ENCODE measurements around the gene LINGO4. TPM values are rescaled to one million over a fixed set of nuclear protein-coding genes. Genes with fewer than 3 reads are reported as not detected.

Gene LINGO4
- total RNA-seq, 1 donor from 2014 or later = not detected

- no peak for DNase-seq (ENCODE audit: low read depth)
- H3K4me3 ChIP-seq (ENCODE audit: low read depth, low read length) = no peak overlapping the region
- TF ChIP-seq CTCF (conservative IDR thresholded peaks at IDR 0.05; ENCODE audit: low read depth, low read length) = no peak
Observed at GRCh38 chr1:151815716-151816327, 10.6 kb upstream of the LINGO4 start.

GRCh38 chr1:151814971-151815545 is 9.8 kb upstream of the LINGO4 start:
- DNase-seq (ENCODE audit: low read depth) = no peak
- H3K4me3 ChIP-seq (ENCODE audit: low read depth, low read length) = no peak overlapping the region
- no peak for TF ChIP-seq CTCF (conservative IDR thresholded peaks at IDR 0.05; ENCODE audit: low read depth, low read length)

GRCh38 chr1:151814426-151814825 is 9.2 kb upstream of the LINGO4 start:
- H3K4me3 ChIP-seq (ENCODE audit: low read depth, low read length) = no peak overlapping the region
- no peak for DNase-seq (ENCODE audit: low read depth)
- TF ChIP-seq CTCF (conservative IDR thresholded peaks at IDR 0.05; ENCODE audit: low read depth, low read length) = no peak

GRCh38 chr1:151813271-151813977 is 8.2 kb upstream of the LINGO4 start:
- no peak for TF ChIP-seq CTCF (conservative IDR thresholded peaks at IDR 0.05; ENCODE audit: low read depth, low read length)
- H3K4me3 ChIP-seq (ENCODE audit: low read depth, low read length) = no peak overlapping the region
- no peak for DNase-seq (ENCODE audit: low read depth)

- no peak for DNase-seq (ENCODE audit: low read depth)
- TF ChIP-seq CTCF (conservative IDR thresholded peaks at IDR 0.05; ENCODE audit: low read depth, low read length) = no peak
- no peak overlapping the region for H3K4me3 ChIP-seq (ENCODE audit: low read depth, low read length)
Observed at GRCh38 chr1:151811181-151811580, 6.0 kb upstream of the LINGO4 start.

- no peak overlapping the region for H3K4me3 ChIP-seq (ENCODE audit: low read depth, low read length)
- DNase-seq (ENCODE audit: low read depth) = no peak
- no peak for TF ChIP-seq CTCF (conservative IDR thresholded peaks at IDR 0.05; ENCODE audit: low read depth, low read length)
Observed at GRCh38 chr1:151809985-151810556, 4.9 kb upstream of the LINGO4 start.
